CD4-positive, alpha-beta T cell treated with Interleukin-15 for 1 hour (primary cell): ENCODE data around the gene LRRC49.

ENCODE experiments used
- DNase-seq: peaks from one replicate; pipeline ENCODE4 v3.0.0-alpha.2; 2020

Gene LRRC49

GRCh38 chr15:71057581-71057980 is 165.0 kb downstream of the LRRC49 start:
- DNase-seq = no peak

- DNase-seq = no peak
These were observed 168.4 kb downstream of the LRRC49 start for GRCh38 chr15:71060983-71061382.

- DNase-seq = no peak
These were observed 174.4 kb downstream of the LRRC49 start for GRCh38 chr15:71066983-71067382.

- DNase-seq = no peak
These were observed 177.1 kb downstream of the LRRC49 start for GRCh38 chr15:71069693-71070092.

- no peak for DNase-seq
These were observed 178.9 kb downstream of the LRRC49 start for GRCh38 chr15:71071529-71071928.

- no peak for DNase-seq
These were observed 179.8 kb downstream of the LRRC49 start for GRCh38 chr15:71072423-71072822.

GRCh38 chr15:71078506-71079207 is 186.0 kb downstream of the LRRC49 start:
- DNase-seq = no peak

GRCh38 chr15:71079208-71080044 is 186.8 kb downstream of the LRRC49 start:
- DNase-seq = no peak

- DNase-seq = no peak
These were observed 187.5 kb downstream of the LRRC49 start for GRCh38 chr15:71080166-71080565.

- no peak for DNase-seq
These were observed 188.1 kb downstream of the LRRC49 start for GRCh38 chr15:71080705-71081104.

- DNase-seq = no peak
These were observed 190.2 kb downstream of the LRRC49 start for GRCh38 chr15:71082803-71083202.

GRCh38 chr15:71083349-71083748 is 190.7 kb downstream of the LRRC49 start:
- DNase-seq = no peak

- DNase-seq = no peak
These were observed 191.6 kb downstream of the LRRC49 start for GRCh38 chr15:71084264-71084663.

- DNase-seq = no peak
These were observed 193.2 kb downstream of the LRRC49 start for GRCh38 chr15:71085809-71086208.

- DNase-seq = no peak
These were observed 195.5 kb downstream of the LRRC49 start for GRCh38 chr15:71088155-71088554.

- no peak for DNase-seq
These were observed 196.1 kb downstream of the LRRC49 start for GRCh38 chr15:71088683-71089082.

- DNase-seq = no peak
These were observed 197.2 kb downstream of the LRRC49 start for GRCh38 chr15:71089801-71090200.

- DNase-seq = no peak
These were observed 199.0 kb downstream of the LRRC49 start for GRCh38 chr15:71091601-71092000.

- DNase-seq = no peak
These were observed 199.5 kb downstream of the LRRC49 start for GRCh38 chr15:71092056-71092600.

GRCh38 chr15:71093054-71094024 is 200.7 kb downstream of the LRRC49 start:
- no peak for DNase-seq

- no peak for DNase-seq
These were observed 201.5 kb downstream of the LRRC49 start for GRCh38 chr15:71094137-71094536.

- DNase-seq = no peak
These were observed 204.1 kb downstream of the LRRC49 start for GRCh38 chr15:71096676-71097075.

GRCh38 chr15:71097890-71098289 is 205.3 kb downstream of the LRRC49 start:
- DNase-seq = no peak
